Cardiac muscle cell (in vitro differentiated cells and primary cell): ENCODE data around the gene POLA2. TPM values are rescaled to one million over a fixed set of nuclear protein-coding genes. Genes with fewer than 3 reads are reported as not detected.
"Not testable (repeated sequence)": the region's sequence is repeated elsewhere in the genome, so short reads cannot be mapped to it uniquely, and the experiment has no call there.

Source experiments
- DNase-seq, 2 donors: peaks; one replicate each; pipeline versions ENCODE4 v3.0.0 to v3.0.0-alpha.2; 2010 to 2017; ENCODE audit warnings: low read depth in 1 of 2, low spot score in 1 of 2
- H3K27ac ChIP-seq: fragments of 200-600 bp; sonication (generic); 2 replicates; pipeline ENCODE4 v1.5.1; 2016
- H3K27me3 ChIP-seq: fragments of 200-600 bp; sonication (generic); 2 replicates; pipeline ENCODE4 v1.6.0; 2016; ENCODE audit warnings: control low read depth
- H3K36me3 ChIP-seq: fragments of 200-600 bp; sonication (generic); 2 replicates; pipeline ENCODE4 v1.5.1; 2016; ENCODE audit warnings: control low read depth
- H3K4me1 ChIP-seq: fragments of 200-600 bp; sonication (generic); 2 replicates; pipeline ENCODE4 v1.8.1; 2017; ENCODE audit warnings: low read depth, mild to moderate bottlenecking, mixed run types
- H3K4me3 ChIP-seq: fragments of 200-600 bp; sonication (generic); 2 replicates; pipeline ENCODE4 v1.5.1; 2016; ENCODE audit warnings: mild to moderate bottlenecking
- H3K9me3 ChIP-seq: fragments of 200-600 bp; sonication (generic); 2 replicates; pipeline ENCODE4 v1.5.1; 2017; ENCODE audit warnings: low read depth, mild to moderate bottlenecking, control low read depth
- polyA plus RNA-seq: library from polyadenylated mRNA; unstranded; fragments of >200 nt; fragmentation: Nextera tagmentation; extraction: Ambion mirVana; gene quantifications from 2 replicates; pipeline ENCODE4 v1.2.1, GENCODE V29; 2016
- total RNA-seq: library from RNA; depleted of rRNA; stranded (reverse); fragments of >200 nt; gene quantifications from 2 replicates; pipeline ENCODE4 v1.2.3, GENCODE V29; 2016
- TF ChIP-seq, protein P1 (sequence below): IDR thresholded peaks from 2 replicates; pipeline ENCODE4 v1.5.1; 2012; ENCODE audit warnings: low read depth, mild to moderate bottlenecking, low read length

The POLA2 gene
- total and polyA plus RNA-seq, 2 experiments from 2014 or later, result 20.3 to 31.7 TPM

DNA sequence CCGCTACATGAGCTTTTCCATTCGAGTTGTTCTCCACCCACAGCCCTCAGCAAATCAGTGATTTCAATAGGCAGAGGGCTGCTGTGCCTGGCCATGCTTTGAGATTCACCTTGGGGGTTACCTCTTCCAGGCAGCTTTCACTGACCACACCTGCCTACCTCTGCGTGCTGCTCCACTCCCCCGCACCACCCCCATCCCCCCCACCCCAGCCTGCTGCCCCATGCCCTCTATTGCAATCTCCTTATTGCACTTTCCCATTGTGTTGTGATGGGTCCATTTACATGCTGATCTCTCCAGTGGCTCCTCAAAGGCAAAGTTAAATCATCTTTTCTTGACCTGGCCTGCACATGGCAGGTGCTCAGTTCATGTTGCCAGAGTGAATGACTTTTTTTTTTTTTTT, 18.0 kb upstream of the POLA2 start:
- TF ChIP-seq, protein P1, sequence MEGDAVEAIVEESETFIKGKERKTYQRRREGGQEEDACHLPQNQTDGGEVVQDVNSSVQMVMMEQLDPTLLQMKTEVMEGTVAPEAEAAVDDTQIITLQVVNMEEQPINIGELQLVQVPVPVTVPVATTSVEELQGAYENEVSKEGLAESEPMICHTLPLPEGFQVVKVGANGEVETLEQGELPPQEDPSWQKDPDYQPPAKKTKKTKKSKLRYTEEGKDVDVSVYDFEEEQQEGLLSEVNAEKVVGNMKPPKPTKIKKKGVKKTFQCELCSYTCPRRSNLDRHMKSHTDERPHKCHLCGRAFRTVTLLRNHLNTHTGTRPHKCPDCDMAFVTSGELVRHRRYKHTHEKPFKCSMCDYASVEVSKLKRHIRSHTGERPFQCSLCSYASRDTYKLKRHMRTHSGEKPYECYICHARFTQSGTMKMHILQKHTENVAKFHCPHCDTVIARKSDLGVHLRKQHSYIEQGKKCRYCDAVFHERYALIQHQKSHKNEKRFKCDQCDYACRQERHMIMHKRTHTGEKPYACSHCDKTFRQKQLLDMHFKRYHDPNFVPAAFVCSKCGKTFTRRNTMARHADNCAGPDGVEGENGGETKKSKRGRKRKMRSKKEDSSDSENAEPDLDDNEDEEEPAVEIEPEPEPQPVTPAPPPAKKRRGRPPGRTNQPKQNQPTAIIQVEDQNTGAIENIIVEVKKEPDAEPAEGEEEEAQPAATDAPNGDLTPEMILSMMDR, result no peak
- Histone ChIP-seq H3K9me3 (no peaks in the 10 kb centered on the region), H3K4me3 (no peak overlapping the region), H3K27ac (no peak overlapping the region), H3K27me3 (no peaks in the 10 kb centered on the region), H3K4me1 (no peaks in the 10 kb centered on the region), H3K36me3 (no peaks in the 10 kb centered on the region)
- DNase-seq, result no peak

DNA sequence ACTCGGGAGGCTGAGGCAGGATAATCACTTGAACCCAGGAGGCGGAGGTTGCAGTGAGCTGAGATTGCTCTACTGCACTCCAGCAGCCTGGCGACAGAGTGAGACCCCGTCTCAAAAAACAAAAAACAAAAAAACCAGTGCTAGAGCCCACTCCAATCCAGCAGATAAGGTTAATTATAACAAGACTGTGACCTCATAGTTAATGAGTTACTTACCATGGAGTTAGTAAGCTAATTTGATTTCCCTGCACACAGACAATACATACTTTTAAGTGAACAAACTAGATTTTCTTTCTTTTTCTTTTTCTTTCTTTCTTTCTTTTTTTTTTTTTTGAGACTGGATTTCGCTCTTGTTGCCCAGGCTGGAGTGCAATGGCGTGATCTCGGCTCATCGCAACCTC, 16.7 kb upstream of the POLA2 start:
- H3K4me3 ChIP-seq, DNase-seq, H3K27me3 ChIP-seq, H3K4me1 ChIP-seq, H3K36me3 ChIP-seq, H3K27ac ChIP-seq, H3K9me3 ChIP-seq: not testable (repeated sequence)

DNA sequence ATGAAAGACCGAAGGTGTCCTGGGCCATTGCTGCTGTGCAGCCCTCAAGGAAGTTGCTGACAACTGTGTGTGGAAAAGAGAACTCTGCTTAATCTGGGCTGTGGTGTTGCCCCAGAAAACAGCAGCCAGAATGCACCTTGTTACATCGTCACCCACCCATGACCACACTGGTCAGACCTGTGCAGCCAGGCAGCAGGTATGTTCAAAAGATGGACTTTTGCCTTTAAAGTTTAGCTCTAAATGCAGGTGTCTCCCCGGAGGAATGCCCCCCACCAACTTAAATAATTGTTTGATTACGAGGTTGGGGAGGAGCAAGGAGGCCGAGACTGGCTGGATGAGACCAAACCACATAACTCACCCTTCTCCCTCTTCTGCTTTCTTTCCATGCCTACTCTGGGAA, 15.3 kb upstream of the POLA2 start:
- no peak for DNase-seq
- TF ChIP-seq, protein P1, result no peak
- H3K27ac ChIP-seq, result no peak overlapping the region

DNA sequence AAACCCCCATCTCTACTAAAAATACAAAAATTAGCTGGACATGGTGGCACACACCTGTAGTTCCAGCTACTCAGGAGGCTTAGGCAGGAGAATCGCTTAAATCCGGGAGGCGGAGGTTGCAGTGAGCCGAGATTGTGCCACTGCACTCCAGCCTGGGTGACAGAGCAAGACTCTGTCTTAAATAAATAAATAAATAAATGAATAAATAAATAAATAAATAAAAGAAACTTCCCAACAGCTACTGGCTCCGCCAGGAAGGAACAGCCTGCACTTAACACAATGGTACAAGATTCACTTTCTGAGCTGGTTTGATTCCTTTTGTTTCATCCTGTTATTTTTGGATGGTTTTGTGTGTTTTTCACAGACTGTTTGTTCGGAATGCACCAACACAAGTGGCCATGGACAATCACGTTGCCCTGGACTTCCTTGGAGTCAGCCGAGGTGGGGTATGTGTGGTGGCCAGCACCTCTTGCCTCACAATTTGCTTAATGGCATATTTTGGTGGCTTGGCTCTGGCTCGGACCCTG, 13.5 kb upstream of the POLA2 start:
- not testable (repeated sequence) for H3K9me3 ChIP-seq, H3K27ac ChIP-seq, H3K4me1 ChIP-seq, DNase-seq, H3K36me3 ChIP-seq, H3K27me3 ChIP-seq, H3K4me3 ChIP-seq

More for the DNA sequence above, 15.3 kb upstream of the POLA2 start:
- Histone ChIP-seq H3K9me3 (no peaks in the 10 kb centered on the region), H3K36me3 (no peaks in the 10 kb centered on the region), H3K4me1 (no peaks in the 10 kb centered on the region), H3K27me3 (no peaks in the 10 kb centered on the region), H3K4me3 (no peak overlapping the region)

DNA sequence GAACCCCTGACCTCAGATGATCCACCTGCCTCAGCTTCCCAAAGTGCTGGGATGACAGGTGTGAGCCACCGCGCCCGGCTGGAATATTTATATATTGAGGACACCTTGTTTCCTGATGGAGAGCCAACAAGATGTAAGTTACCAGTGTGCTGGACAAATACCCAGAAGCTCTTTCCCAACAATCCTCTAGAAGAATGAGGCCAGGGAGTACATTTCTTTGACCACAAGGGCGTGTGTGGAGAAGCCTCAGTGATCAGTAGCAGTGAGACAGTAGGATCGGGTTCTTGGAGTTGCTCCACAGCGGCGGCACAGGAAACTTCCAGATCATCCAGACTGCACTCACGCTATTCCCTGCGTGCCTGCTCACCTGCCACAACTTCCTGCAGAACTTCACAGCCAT, 10.3 kb upstream of the POLA2 start:
- Histone ChIP-seq H3K4me1 (no peaks in the 10 kb centered on the region), H3K27me3 (no peaks in the 10 kb centered on the region), H3K36me3 (no peaks in the 10 kb centered on the region), H3K9me3 (no peaks in the 10 kb centered on the region), H3K27ac (no peak overlapping the region), H3K4me3 (no peak overlapping the region)
- TF ChIP-seq, protein P1, result no peak
- peak in 1 of 2 donors; percentile 22 for DNase-seq

DNA sequence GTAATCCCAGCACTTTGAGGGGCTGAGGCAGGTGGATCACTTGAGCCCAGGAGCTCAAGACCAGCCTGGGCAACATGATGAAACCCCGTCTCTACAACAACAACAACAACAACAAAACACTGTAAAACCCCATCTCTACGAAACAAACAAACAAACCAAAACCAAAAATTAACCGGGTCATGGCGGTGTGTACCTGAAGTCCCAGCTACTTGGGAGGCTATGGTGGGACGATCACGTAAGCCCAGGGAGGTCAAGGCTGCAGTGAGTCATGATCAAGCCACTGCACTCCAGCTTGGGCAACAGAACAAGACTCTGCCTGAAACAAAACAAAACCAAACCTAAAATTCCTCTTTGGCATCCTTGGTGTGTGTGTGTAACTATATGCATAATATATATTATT, 7.0 kb upstream of the POLA2 start:
- Histone ChIP-seq H3K27ac (no peak overlapping the region), H3K36me3 (no peaks in the 10 kb centered on the region)

More for the DNA sequence above, 7.0 kb upstream of the POLA2 start:
- DNase-seq, result no peak
- TF ChIP-seq, protein P1, result no peak
- no peaks in the 10 kb centered on the region for H3K4me1 ChIP-seq
- H3K4me3 ChIP-seq, result no peak overlapping the region
- H3K27me3 ChIP-seq, result no peaks in the 10 kb centered on the region
- no peaks in the 10 kb centered on the region for H3K9me3 ChIP-seq
